ENCODE results near the gene SHANK1. TPM values are rescaled to one million over a fixed set of nuclear protein-coding genes. Genes with fewer than 3 reads are reported as not detected.
A peak's percentile ranks its signal among the peaks of the same experiment; 100 is the strongest.

SHANK1 gene
- total RNA-seq, 4 donors from 2014 or later = 4.0 to 6.5 TPM; not detected in 2

- Histone ChIP-seq H3K27ac (no peak overlapping the region), H3K9me3 (no peaks in the 10 kb centered on the region), H3K36me3 (no peaks in the 10 kb centered on the region), H3K4me1 (no peaks in the 10 kb centered on the region), H3K27me3 (no peaks in the 10 kb centered on the region), H3K4me3 (no peak overlapping the region)
- TF ChIP-seq POLR2A (IDR thresholded peaks at IDR 0.05) (no peak), CTCF (IDR thresholded peaks at IDR 0.05) (no peak)
- intact Hi-C loops (cut with DNase I; ENCODE audit: low total_unique reads) = no loop called here
- DNase-seq = no peak
Measured at GRCh38 chr19:50710612-50711011, 9.0 kb downstream of the SHANK1 start.

- H3K36me3 ChIP-seq = no peaks in the 10 kb centered on the region
- DNase-seq = no peak
- H3K4me3 ChIP-seq = no peak overlapping the region
- no peaks in the 10 kb centered on the region for H3K4me1 ChIP-seq
- intact Hi-C loops (cut with DNase I; ENCODE audit: low total_unique reads) = no loop called here
- TF ChIP-seq POLR2A (IDR thresholded peaks at IDR 0.05) (no peak), CTCF (IDR thresholded peaks at IDR 0.05) (no peak)
- H3K27ac ChIP-seq = no peak overlapping the region
- H3K9me3 ChIP-seq = no peaks in the 10 kb centered on the region
- H3K27me3 ChIP-seq = no peaks in the 10 kb centered on the region
Measured at GRCh38 chr19:50710094-50710493, 9.5 kb downstream of the SHANK1 start.

GRCh38 chr19:50708179-50708879 lies 11.3 kb downstream of the SHANK1 start:
- TF ChIP-seq POLR2A (IDR thresholded peaks at IDR 0.05) = no peak
- no peak for TF ChIP-seq CTCF (IDR thresholded peaks at IDR 0.05)
- no peak for DNase-seq
- no peak overlapping the region for H3K27ac ChIP-seq
- intact Hi-C loops (cut with DNase I; ENCODE audit: low total_unique reads) = no loop called here
- no peaks in the 10 kb centered on the region for H3K9me3 ChIP-seq
- no peaks in the 10 kb centered on the region for H3K4me1 ChIP-seq
- H3K4me3 ChIP-seq = no peak overlapping the region
- no peaks in the 10 kb centered on the region for H3K27me3 ChIP-seq
- no peaks in the 10 kb centered on the region for H3K36me3 ChIP-seq

- TF ChIP-seq CTCF (IDR thresholded peaks at IDR 0.05) (no peak), POLR2A (IDR thresholded peaks at IDR 0.05) (no peak)
- no peaks in the 10 kb centered on the region for H3K27me3 ChIP-seq
- no peak for DNase-seq
- no peaks in the 10 kb centered on the region for H3K4me1 ChIP-seq
- no peak overlapping the region for H3K27ac ChIP-seq
- H3K36me3 ChIP-seq = no peaks in the 10 kb centered on the region
- no peaks in the 10 kb centered on the region for H3K9me3 ChIP-seq
- H3K4me3 ChIP-seq = no peak overlapping the region
- intact Hi-C loops (cut with DNase I; ENCODE audit: low total_unique reads) = no loop called here
Measured at GRCh38 chr19:50706387-50706786, 13.2 kb downstream of the SHANK1 start.

GRCh38 chr19:50705422-50706019 lies 14.1 kb downstream of the SHANK1 start:
- TF ChIP-seq CTCF (IDR thresholded peaks at IDR 0.05) = peak in 3 of 4 experiments; percentile 25 to 47 (median 43)
- no peak for TF ChIP-seq POLR2A (IDR thresholded peaks at IDR 0.05)

More at GRCh38 chr19:50705422-50706019, 14.1 kb downstream of the SHANK1 start:
- Histone ChIP-seq H3K36me3 (no peaks in the 10 kb centered on the region), H3K4me3 (no peak overlapping the region), H3K4me1 (no peaks in the 10 kb centered on the region), H3K27ac (no peak overlapping the region), H3K9me3 (no peaks in the 10 kb centered on the region), H3K27me3 (no peaks in the 10 kb centered on the region)
- DNase-seq = no peak
- intact Hi-C loops (cut with DNase I; ENCODE audit: low total_unique reads) = no loop called here
